Stimulated activated CD8-positive, alpha-beta memory T cell treated with anti-CD3 and anti-CD28 coated beads, Interleukin-7, amount 100 ng/mL, for 4 hours (primary cell): ENCODE results near the gene LARP4B.

Source experiments
- DNase-seq, 2 donors: peaks; one replicate each; pipeline ENCODE4 v3.0.0-alpha.2; 2020; ENCODE audit warnings: low read depth in 2 of 2

Gene LARP4B

DNA sequence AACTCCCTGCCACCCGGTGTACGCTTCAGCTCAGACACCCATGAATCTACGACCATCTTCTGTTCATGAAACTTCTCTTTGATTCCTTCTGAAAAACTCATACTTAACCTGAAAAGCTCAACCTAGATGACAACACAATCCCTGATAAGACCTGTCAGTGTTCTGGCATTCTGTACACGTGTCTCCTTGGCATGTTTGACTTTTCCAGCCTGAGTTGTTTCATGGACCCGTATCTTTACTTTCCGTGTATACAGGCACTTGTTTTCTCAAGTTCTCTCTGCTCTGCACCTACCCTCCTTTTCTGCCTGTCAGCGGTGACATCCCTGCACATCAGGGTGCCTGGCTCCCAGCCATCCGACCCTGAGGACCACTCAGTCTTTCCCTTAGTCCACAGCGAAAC, 103.3 kb downstream of the LARP4B start:
- DNase-seq, result no peak

DNA sequence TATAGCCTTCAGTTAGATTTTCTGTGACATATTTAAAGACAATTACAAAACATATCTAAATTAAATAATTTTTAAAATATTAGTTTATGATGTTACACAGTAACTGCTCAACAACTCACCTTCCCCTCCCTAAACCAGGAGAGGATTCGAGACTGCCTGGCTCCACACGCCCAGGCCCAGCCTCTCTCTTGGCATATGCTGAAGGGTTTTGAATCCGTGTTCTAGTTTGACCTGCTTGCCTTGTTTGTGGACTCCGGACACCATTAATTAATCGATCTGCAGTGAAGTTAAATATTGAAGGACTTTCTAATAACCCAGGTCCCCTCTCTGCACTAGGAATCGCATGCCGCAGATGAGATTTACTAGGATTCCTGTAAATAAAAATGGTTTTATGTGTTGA, 106.6 kb downstream of the LARP4B start:
- DNase-seq, result no peak

DNA sequence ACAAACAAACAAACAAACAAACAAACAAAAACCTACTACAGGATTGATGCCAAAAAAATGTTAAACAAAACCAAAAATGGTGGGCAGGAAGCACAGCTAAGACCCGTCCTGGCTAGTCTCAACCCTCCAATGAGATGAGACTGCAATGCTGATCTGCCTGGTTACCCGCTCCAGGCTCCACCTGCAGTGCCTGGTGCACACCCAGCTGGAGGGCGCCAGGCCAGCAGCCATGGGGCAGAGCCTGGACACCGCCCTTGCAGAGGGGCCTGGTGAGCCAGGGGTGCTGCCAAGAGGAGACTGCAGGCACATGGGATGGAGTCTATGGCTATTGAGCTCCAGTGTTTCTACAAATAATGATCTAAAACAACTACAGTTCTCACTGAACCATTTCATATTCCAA, 107.0 kb downstream of the LARP4B start:
- no peak for DNase-seq

DNA sequence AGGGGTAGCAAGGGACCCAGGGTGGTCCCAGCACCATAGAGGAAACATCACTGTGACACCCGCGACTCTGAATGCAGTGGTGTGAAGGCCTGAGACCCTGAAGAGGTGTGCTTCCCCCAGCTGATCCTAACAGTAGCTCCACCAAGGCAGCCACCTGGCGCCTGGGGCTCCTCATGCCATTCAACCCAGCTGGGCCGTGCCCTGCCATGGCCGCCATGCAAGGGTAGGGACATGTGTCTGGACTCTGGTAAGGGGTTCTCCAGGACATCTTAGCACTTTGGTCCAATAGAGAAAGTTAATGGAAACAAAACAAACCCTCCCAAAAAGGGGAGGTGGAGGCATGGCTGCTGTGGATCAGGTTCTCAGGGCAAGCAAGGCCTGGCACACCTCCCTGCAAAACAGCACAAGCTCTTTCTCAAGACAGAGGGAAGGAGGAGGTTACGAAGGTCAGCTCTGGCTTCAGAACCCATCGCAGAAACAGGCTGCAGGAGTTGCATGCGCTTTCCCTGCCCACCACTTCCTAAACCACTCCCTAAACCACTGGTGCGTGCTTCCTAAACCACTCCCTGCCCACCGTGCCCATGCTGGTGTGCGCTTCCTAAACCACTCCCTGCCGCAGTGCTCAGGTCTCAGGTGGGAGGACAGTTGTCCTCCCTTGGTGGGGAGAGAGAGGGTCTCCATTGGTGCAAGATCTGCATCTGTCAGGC, 108.7 kb downstream of the LARP4B start:
- DNase-seq, result no peak

DNA sequence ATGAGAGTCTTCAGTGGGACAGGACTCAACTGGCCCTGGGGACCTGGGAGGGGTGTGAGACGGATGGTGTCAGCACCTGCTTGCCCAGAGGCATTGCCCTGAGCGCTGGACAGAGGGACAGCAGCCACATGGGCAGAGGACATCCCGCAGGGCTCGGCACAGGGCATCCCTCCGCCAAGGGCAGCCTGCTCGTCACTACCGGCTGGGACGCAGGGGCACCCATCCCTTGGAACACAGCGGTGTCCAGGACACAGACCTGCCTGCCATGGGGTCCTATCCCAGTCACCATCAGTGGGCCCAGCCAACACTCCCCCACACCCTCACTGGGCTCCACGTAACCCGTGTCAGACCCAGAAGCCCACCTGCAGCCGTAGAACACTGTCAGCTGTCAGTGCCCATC, 109.3 kb downstream of the LARP4B start:
- no peak for DNase-seq

DNA sequence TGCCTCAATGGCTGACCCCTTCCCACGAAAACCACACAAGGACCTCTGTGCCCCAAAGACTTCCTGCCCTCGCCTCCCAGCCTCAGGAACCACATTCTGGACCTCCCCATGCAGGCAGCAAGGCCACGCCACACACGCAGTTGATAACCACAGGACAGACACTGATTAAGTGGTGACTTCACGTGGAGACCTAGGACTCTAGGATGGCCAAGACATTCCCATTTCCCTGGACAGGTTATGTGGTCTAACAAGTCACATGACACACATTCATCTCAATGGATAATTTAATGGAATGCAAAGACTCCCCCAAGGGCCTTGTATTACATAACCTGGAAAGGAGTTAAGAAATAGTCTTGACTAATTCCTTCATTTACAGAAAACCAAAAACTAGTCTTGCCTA, 110.2 kb downstream of the LARP4B start:
- no peak for DNase-seq

DNA sequence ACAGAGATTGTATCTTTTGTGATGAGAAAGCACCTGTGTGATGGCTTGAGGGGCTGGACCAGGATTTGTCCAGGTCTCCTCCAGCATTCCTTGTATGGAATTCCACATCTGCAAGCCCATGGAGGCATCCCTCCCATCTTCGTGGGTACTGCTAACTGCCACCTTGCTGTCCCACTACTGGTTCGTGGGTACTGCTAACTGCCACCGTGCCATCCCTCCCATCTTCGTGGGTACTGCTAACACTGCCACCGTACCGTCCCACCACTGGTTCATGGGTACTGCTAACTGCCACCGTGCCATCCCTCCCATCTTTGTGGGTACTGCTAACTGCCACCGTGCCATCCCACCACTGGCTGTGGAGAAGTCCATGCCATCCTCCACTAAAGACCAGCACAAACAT, 111.7 kb downstream of the LARP4B start:
- no peak for DNase-seq

DNA sequence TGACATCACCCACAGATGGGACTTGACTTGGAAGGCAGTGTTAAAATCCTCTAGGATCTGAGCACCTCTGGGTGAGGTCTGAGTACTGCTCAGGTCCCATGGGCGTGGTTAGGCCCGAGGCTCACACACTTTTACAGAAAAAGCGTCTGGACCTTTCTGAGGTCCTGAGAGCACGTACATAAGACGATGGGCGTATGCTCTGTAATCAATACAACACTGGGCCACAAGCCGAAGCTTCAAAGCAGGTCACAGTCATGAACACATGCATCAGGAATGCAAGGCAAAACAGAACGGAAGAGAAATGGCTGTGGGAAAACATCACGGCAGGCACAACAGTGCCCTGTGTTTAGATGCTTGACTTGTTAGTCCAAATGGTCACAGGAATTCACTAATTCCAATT, 112.2 kb downstream of the LARP4B start:
- no peak for DNase-seq

DNA sequence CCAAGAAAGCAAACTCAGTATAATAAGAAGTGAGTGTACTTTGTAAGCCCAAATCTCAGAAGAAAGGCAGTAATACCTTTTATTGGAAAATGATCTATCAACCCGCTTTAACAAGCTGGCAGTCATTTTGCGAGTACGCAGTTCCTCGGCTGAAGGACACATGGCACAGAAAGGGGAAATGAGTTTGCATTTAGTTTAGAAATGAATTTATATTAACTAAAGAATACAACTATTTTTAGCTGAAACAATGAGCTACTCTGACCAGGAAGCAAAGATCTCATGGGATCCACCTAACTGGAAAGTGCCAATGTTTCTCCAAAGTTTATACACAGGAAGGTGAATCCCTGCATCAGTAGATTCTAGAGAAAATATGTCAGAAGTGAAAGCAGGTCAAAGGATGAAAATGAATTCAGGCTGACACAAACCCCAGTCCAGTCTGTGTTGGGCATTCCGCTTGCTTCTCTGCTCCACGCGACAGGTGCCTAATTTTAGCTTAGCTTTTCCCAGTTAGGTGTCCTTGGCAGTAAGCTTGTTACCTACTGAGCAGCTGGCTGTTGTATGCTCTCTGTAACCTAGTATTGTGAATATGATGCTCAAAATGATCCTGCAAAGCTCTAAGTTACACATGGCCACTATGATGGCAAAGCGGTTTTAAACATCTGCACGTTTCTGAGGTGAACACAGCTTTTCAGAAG, 112.8 kb downstream of the LARP4B start:
- DNase-seq, result no peak

DNA sequence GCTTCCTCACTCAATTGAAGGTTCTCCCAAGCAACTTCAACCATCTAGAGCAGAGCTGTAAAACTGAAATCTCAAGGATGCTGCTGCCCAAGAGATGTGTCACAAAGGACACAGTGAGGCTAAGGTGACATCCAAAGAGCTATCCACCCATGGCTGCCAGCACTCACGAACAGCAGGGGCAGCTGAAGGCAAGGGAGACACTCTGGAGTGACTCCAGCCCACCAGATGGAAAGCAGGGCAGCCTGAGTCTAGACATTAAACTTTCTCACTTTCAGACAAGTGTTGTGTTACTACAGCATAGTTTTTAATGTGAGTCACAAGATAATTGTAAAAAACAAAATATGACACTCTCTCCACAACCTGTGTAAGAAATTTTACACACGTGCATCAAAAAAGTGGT, 113.5 kb downstream of the LARP4B start:
- no peak for DNase-seq

DNA sequence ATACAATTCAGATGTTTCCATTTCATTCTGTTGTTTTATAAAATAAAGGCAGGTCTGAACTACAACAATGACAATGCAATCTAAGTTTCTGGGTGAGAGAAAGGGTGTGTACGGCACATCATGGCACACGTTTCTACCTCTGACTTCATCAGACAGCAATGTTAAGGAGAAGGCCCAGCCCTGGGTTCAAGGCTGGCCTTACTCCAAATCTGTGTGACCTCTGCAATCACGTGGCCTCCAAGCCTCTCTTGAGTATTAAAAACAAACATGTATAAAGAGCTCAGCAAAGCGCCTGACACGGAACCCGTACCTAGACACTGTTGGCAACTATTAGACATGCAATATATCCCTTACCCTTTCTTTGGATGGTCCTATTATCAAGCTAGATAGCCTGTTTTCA, 114.1 kb downstream of the LARP4B start:
- DNase-seq, result no peak

DNA sequence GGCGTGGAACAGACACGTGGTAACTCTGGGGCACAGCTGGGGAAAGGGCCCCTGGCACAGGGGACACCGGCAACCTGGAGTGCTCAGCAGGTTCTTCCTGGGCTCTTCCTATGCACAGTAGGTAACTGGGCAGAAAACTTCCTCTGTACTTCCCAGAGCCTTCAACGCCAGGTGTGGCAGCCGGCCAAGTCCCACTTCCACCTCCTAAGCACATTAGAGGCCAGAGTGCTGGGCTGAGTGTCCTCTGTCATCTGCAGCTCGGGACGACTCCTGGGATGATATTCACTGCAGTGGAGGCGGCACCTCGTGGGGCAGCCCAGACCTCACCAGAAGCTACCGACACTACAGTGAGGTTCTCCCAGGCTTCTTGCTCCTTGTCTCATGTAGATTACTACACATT, 114.5 kb downstream of the LARP4B start:
- DNase-seq, result no peak

DNA sequence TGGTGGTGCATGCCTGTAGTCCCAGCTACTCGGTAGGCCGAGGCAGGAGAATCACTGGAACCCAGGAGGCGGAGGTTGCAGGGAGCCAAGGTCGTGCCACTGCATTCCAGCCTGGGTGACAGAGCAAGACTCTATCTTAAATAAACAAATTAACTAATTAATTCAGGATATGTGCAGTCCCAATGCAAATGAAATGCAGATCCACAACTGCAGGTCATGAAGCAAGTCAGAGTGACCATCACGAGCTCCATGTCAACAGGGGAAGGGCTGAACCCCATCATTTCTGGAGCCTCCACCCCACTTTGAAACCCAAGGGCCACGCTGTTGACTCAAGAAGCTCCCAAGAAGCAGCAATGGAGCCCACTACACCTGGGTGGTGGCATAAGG, 115.4 kb downstream of the LARP4B start:
- no peak for DNase-seq

DNA sequence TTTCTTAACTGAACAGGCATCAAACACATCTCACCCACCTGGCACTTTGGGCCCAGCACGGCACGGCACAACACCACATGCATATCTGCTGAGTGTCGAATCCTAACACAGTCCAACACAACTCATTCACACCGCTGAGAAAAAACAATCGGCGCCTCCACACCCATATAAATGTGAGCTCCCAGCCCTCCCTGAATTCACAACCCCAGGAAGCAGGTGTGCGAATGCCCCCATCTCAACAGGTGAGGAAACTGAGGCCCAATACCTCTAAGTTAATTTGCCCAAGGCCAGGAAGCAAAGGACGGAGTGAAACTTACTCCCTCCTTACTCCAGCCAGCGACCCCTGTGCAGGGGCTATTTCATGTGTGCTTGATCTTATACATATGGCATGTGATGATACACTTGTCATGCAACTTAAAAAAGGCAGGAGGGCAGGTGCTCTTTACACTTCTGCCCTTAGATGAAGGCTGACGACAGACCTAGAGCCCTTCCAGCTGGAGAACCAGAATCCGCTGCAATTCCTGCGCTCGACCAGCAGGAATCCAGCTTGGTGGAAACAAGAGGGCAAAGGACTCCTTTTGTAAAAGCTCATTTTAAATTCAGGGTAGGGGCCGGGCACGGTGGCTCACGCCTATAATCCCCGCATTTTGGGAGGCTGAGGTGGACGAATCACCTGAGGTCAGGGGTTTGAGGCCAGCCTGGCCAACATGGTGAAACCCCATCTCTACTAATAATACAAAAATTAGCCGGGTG, 116.0 kb downstream of the LARP4B start:
- no peak for DNase-seq

DNA sequence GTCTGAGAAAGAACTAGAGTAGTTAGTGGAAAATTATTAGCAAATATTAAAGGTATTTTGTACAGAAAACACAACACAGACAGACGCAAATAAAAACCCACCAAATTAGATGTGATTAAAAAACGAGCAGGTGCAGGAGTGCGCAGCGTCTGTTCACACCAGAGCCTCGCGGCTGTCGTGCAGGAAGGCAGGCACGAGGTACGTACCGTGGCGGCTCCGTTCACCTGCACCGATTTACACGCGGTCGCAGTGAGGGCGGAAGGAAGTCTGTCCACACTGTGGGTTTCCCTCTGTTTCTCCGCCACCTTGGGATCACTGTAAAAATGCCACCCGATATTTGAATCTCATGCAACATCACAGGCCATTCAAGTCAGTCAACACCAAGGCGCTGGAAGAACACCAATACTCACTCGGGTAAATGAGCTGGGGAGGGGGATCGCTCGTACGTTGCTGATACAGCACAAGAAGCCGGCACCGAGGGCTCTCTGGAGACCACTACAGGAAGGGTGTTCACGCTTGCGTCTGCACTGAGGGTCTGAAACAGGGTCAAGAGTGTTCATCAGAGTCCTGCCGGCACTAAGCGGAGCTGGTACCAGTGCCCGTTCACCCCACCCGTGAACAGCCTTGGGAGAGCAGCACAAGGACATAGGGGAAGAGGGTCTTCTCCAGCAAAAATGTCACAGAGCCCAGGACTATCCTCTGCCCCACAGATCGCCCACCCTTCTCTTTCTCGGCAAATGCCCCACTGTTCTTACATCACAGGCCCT, 116.8 kb downstream of the LARP4B start:
- DNase-seq, result no peak

DNA sequence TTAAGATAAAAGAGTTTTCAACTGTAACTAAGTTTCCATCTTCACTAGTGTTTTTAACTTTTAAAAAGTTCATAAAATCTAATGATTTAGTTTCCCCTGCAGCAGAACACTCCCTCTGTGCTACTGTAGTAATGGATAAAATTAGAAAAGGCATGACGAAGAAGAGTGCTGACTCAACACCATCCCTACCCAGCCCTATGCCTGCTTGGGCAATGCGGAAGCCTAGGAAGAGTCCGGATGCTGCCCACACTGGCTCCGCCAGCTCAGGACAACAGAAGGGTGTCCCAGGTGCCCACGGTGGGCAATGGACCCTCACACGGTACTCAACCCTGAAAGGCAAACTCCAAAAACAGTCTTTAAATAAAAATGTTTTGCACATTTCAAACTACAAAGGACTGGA, 118.2 kb downstream of the LARP4B start:
- DNase-seq, result no peak

DNA sequence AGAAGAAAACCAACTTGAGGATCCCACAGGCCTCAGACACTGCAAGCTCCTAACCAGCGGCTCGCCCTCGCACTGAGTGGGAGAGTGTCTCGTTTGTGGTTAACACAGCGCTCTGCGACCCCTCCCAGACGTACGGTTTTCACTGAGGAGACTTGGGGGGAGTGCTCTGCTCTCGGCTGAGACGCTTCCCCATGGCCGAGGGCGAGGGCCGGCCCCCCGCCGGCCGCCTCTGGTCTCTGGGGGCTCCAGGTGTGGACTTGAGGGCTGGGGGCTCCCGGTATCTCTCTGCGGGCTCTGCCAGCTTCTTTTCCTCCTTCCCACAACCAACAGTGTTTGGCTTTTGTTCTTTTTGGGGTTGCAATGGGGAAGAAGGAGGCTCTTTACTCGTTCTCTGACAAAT, 118.7 kb downstream of the LARP4B start:
- DNase-seq, result no peak

DNA sequence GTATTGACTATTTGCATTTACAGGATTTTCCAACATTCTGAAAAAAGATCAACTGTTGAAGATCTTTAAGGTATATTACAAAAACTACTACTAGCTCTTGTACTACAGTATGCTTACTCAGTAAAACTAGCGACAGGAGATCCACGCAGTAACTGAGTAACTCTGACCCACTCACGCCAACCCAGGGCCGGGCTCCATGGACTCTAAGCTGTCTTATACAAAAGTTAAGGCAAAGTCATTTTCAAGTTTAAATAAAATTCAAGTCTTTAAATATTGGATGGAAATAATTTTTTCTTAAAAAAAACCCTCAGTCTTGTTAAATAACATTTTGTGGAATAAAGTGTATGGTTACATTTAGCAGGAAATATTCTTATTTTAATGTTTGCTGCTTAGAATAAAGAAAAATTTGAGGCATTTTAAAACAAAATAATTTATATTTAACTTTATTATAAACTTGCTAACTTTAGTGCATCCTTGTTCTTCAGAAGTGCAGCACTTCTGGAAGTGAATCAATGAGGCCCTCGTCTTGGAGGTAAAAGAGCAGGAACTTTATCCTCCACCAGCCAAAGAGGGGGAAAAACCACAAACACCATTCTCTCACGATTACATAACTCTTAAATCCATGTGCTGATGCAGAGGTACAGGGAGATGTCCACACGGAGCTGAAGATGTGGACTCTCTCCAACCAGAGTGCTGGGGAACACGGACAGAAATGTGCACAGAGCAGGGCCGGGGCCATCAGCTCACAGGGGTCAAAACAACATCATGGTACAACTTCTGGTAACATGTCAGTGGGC, 119.9 kb downstream of the LARP4B start:
- DNase-seq, result no peak

DNA sequence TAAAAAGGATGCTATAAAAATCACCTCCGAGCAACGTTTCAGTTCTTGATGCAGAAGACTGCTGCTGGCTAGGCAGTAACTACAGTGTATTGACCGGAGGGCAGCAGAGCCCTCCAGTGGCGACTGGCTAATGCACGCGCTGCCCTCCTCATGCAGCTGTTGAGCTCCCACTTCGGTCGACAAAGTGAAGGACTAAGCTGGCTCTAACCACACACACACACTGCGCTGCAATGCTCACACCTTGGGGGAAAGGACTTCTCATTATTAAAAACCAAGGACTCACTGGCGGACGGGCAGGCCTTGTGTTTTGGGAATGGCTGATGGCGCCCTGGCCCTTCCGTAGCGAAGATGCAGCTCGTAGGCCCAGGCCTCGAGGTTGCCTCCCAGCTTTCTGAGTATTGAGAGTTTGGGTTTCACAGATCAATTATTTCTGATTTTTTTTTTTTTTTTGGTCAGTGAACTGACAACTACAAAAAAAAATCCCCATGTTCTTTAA, 121.1 kb downstream of the LARP4B start:
- DNase-seq, result no peak

DNA sequence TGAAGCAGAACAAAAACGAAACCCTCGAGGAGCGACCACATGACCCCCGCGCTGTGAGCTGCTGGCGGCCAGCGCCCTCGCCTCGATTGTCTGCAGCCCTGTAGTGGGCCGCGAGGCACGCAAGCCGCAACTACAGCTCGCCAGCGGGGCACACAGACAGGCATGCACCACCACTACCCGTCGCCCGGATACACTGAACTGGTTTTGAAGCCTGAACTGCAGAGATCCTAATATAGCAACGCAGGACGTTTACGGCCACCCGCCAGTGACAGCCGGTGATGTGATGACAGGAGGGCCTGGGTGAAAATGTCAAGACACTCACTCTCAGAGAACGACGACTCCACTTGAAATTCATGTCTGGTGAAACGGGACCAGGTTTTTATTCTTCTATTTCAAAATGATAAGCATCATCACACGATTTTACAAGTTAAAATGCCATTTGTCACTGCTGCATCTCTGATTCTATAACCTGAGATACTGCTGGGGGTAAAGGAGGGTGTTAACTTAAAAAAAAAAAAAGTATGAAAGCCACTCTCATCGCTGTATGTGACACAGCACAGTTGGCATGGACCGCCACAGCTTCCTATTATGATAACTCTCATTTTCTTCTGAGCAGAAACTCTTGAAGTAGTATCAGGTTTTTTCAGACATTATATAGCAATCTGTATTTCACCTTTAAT, 121.7 kb downstream of the LARP4B start:
- DNase-seq, result no peak

DNA sequence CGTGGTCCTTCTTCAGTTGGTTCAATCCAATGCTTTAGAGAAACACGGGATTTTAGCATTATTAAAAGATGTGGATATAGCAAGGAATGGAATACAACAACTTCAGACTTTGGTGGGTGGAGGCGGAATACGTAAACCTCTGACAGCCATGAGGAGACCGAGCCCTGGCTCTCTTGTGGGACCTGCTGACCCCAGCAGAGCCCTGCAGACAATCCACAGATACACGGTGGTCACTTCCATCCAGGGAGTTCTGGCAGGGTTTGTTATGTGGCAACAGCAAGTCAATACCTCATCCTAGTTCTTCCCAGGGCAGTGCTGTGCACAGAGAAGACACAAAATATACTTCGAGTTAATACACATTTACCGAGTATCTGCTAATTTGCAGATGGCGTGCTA, 123.5 kb downstream of the LARP4B start:
- no peak for DNase-seq
